ENCODE data around the gene MAPK1.
"Not testable (repeated sequence)": the region's sequence is repeated elsewhere in the genome, so short reads cannot be mapped to it uniquely, and the experiment has no call there.

MAPK1 gene

GRCh38 chr22:21881841-21882753 is 14.7 kb upstream of the MAPK1 start:
- no peak for DNase-seq

GRCh38 chr22:21876486-21877176 is 9.2 kb upstream of the MAPK1 start:
- no peak for DNase-seq

- not testable (repeated sequence) for DNase-seq
These were observed 7.5 kb upstream of the MAPK1 start for GRCh38 chr22:21874953-21875352.

GRCh38 chr22:21873619-21874018 is 6.2 kb upstream of the MAPK1 start:
- DNase-seq = no peak

GRCh38 chr22:21872741-21873140 is 5.3 kb upstream of the MAPK1 start:
- DNase-seq = not testable (repeated sequence)

GRCh38 chr22:21868651-21869050 is 1.2 kb upstream of the MAPK1 start:
- no peak for DNase-seq

GRCh38 chr22:21866833-21867527 is 465 bp downstream of the MAPK1 start:
- DNase-seq = peak; percentile 12

GRCh38 chr22:21865041-21865440 is 2.4 kb downstream of the MAPK1 start:
- no peak for DNase-seq

- no peak for DNase-seq
These were observed 4.8 kb downstream of the MAPK1 start for GRCh38 chr22:21862386-21863245.

- no peak for DNase-seq
These were observed 5.6 kb downstream of the MAPK1 start for GRCh38 chr22:21861851-21862250.

- DNase-seq = no peak
These were observed 6.1 kb downstream of the MAPK1 start for GRCh38 chr22:21861264-21861848.

- no peak for DNase-seq
These were observed 6.9 kb downstream of the MAPK1 start for GRCh38 chr22:21860491-21861039.

- no peak for DNase-seq
These were observed 9.2 kb downstream of the MAPK1 start for GRCh38 chr22:21858025-21858764.

GRCh38 chr22:21857481-21857914 is 9.9 kb downstream of the MAPK1 start:
- no peak for DNase-seq

- no peak for DNase-seq
These were observed 10.6 kb downstream of the MAPK1 start for GRCh38 chr22:21856868-21857267.

GRCh38 chr22:21856197-21856596 is 11.2 kb downstream of the MAPK1 start:
- DNase-seq = no peak

- DNase-seq = no peak
These were observed 11.8 kb downstream of the MAPK1 start for GRCh38 chr22:21855676-21856075.

GRCh38 chr22:21850660-21851059 is 16.8 kb downstream of the MAPK1 start:
- DNase-seq = no peak

GRCh38 chr22:21849489-21849888 is 18.0 kb downstream of the MAPK1 start:
- no peak for DNase-seq

GRCh38 chr22:21848057-21848456 is 19.4 kb downstream of the MAPK1 start:
- not testable (repeated sequence) for DNase-seq
